Sigmoid colon (tissue), 7 donors: Measurements from ENCODE around the gene DCLRE1C. TPM values are rescaled to one million over a fixed set of nuclear protein-coding genes. Genes with fewer than 3 reads are reported as not detected.

Experiments used
- DNase-seq: peaks from one replicate; pipeline ENCODE4 v3.0.0-alpha.2; 2019
- H3K27ac ChIP-seq, 4 donors: fragments of 200-600 bp; sonication (generic); one replicate each; pipeline ENCODE4 v1.5.1; 2016 to 2019; ENCODE audit warnings: mild to moderate bottlenecking in 1 of 4
- H3K27me3 ChIP-seq, 3 donors: fragments of 200-600 bp; sonication (generic); one replicate each; pipeline ENCODE4 v1.5.1; 2019; ENCODE audit warnings: mild to moderate bottlenecking in 1 of 3
- H3K36me3 ChIP-seq, 4 donors: fragments of 200-600 bp; sonication (generic); one replicate each; pipeline ENCODE4 v1.5.1; 2016 to 2019
- H3K4me1 ChIP-seq, 4 donors: fragments of 200-600 bp; sonication (generic); one replicate each; pipeline ENCODE4 v1.5.1; 2017 to 2019
- H3K4me3 ChIP-seq, 4 donors: fragments of 200-600 bp; sonication (generic); one replicate each; pipeline ENCODE4 v1.5.1; 2017 to 2019; ENCODE audit warnings: mild to moderate bottlenecking in 2 of 4, moderate library complexity in 1 of 4
- H3K9me3 ChIP-seq, 4 donors: fragments of 200-600 bp in 3 of 4; sonication (generic) in 3 of 4; one replicate each; pipeline versions ENCODE4 v1.5.1 to v1.6.1; 2013 to 2019
- EP300 ChIP-seq, 4 donors: sonication (generic); formaldehyde crosslinking; IDR thresholded peaks; one replicate each; pipeline ENCODE4 v1.6.1; 2017; ENCODE audit warnings: antibody characterized with exemption in 4 of 4
- POLR2A ChIP-seq, 2 donors: fragments of 450-650 bp; IDR thresholded peaks; one replicate each; pipeline ENCODE4 v1.6.1; 2016; ENCODE audit warnings: antibody characterized with exemption in 2 of 2, mild to moderate bottlenecking in 2 of 2, moderate library complexity in 2 of 2
- POLR2AphosphoS5 ChIP-seq, 4 donors: sonication (generic); formaldehyde crosslinking; IDR thresholded peaks; one replicate each; pipeline ENCODE4 v1.6.1; 2017; ENCODE audit warnings: antibody characterized with exemption in 4 of 4
- WGBS, 2 donors: extraction: QIAGEN DNeasy Blood & Tissue Kit; methylation state at CpG; one replicate each; pipeline ENCODE4 v1.1.7; 2013; 5-methylcytosine and 5-hydroxymethylcytosine counted together
- intact Hi-C: fragments of 100-400 bp; cut with DNase I; formaldehyde crosslinking; loops from one replicate; pipeline ENCODE4 v1.15.1; 2023
- polyA plus RNA-seq, 3 donors: library from polyadenylated mRNA; stranded (reverse); fragments of 200-250 nt; gene quantifications; one replicate each; pipeline ENCODE4 v1.2.3, GENCODE V29; 2013
- total RNA-seq, 4 donors: library from RNA; depleted of rRNA; stranded (reverse); fragments of >200 nt; gene quantifications; one replicate each; pipeline ENCODE4 v1.1.0, GENCODE V29; 2016
- TF ChIP-seq, protein P1 (sequence below), 4 experiments: fragments of 450-650 bp in 3 of 4; fragments of 200-600 bp in 1 of 4; IDR thresholded peaks; one replicate each; pipeline ENCODE4 v1.5.1; 2016 to 2019; ENCODE audit warnings: antibody characterized with exemption in 4 of 4, mild to moderate bottlenecking in 3 of 4, moderate library complexity in 2 of 4
- donor health status: healthy with polysubstance abuse.
- donor health status: Bipolar disorder and iron deficiency.
- donor health status: healthy.

The DCLRE1C gene
- total and polyA plus RNA-seq, 7 donors: 5.4 to 17.5 (median 9.9) TPM

DNA sequence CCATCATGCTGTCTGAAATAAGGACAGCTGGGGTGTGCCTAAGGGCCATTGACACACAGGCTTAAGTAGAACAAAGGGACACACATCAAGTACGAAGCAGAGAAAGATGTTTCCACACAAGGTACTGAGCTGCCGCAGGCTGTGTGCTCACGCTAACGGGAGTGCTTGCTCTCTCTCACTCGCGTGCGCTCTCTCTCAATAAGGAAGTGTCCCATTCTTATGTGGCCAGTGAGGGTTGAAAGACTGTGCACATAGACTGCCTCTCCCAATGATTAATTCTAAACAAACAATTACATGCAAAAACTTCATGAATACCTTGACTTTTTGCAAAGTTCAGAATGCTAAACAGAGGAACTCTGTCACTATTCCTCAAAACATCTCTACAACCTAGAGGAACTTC, 29.9 kb downstream of the DCLRE1C start:
- Histone ChIP-seq H3K4me1 (no peaks in the 10 kb centered on the region), H3K4me3 (no peak overlapping the region), H3K27me3 (no peaks in the 10 kb centered on the region), H3K36me3 (peaks cover 0 to 100% (median 56%) of the 10 kb centered on the region in 4 donors), H3K9me3 (no peaks in the 10 kb centered on the region), H3K27ac (no peak overlapping the region)
- TF ChIP-seq, protein P1, sequence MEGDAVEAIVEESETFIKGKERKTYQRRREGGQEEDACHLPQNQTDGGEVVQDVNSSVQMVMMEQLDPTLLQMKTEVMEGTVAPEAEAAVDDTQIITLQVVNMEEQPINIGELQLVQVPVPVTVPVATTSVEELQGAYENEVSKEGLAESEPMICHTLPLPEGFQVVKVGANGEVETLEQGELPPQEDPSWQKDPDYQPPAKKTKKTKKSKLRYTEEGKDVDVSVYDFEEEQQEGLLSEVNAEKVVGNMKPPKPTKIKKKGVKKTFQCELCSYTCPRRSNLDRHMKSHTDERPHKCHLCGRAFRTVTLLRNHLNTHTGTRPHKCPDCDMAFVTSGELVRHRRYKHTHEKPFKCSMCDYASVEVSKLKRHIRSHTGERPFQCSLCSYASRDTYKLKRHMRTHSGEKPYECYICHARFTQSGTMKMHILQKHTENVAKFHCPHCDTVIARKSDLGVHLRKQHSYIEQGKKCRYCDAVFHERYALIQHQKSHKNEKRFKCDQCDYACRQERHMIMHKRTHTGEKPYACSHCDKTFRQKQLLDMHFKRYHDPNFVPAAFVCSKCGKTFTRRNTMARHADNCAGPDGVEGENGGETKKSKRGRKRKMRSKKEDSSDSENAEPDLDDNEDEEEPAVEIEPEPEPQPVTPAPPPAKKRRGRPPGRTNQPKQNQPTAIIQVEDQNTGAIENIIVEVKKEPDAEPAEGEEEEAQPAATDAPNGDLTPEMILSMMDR (IDR thresholded peaks at IDR 0.05): no peak
- TF ChIP-seq EP300 (IDR thresholded peaks at IDR 0.05) (no peak), POLR2AphosphoS5 (IDR thresholded peaks at IDR 0.05) (no peak), POLR2A (IDR thresholded peaks at IDR 0.05) (no peak)
- intact Hi-C loops: no loop called here
- 96 to 97% methylated on average over 7 of the region's 7 CpGs for WGBS, 2 donors
- DNase-seq: no peak

- peaks cover 0 to 21% (median 13%) of the 10 kb centered on the region in 4 donors for H3K9me3 ChIP-seq
- WGBS, 2 donors: 85 to 94% methylated on average over 3 of the region's 3 CpGs
- no peak for TF ChIP-seq POLR2A (IDR thresholded peaks at IDR 0.05)
- TF ChIP-seq POLR2AphosphoS5 (IDR thresholded peaks at IDR 0.05): no peak
- TF ChIP-seq, protein P1 (IDR thresholded peaks at IDR 0.05): no peak
- TF ChIP-seq EP300 (IDR thresholded peaks at IDR 0.05): no peak
- no peak for DNase-seq
- H3K27me3 ChIP-seq: no peaks in the 10 kb centered on the region
- no peaks in the 10 kb centered on the region for H3K4me1 ChIP-seq
- peaks cover 16 to 90% (median 62%) of the 10 kb centered on the region in 4 donors for H3K36me3 ChIP-seq
- intact Hi-C loops: no loop called here
- H3K27ac ChIP-seq: no peak overlapping the region
- H3K4me3 ChIP-seq: no peak overlapping the region
Measured at GRCh38 chr10:14918964-14919363, 34.9 kb downstream of the DCLRE1C start.

DNA sequence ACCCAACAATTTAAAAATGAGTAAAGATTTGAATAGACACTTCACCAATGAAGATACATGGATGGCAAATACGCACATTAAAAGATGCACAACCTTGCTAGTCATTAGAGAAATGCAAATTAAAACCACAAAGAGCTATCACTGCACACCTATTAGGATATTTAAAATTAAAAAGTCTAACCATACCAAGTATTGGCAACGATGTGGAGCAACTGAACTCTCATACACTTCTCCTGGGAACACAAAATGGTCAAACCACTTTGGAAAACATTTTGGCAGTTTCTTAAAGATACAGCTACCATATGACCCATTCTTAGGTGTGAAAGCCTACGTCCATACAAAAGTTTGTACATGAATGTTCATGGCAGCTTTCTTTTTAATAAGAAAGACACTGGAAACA, 36.1 kb downstream of the DCLRE1C start:
- no peak overlapping the region for H3K27ac ChIP-seq
- intact Hi-C loops: no loop called here
- H3K9me3 ChIP-seq: peaks cover 0 to 21% (median 13%) of the 10 kb centered on the region in 4 donors
- no peak for DNase-seq
- 99% methylated on average over 3 of the region's 3 CpGs for WGBS, 2 donors
- H3K4me1 ChIP-seq: no peaks in the 10 kb centered on the region
- peaks cover 16 to 90% (median 58%) of the 10 kb centered on the region in 4 donors for H3K36me3 ChIP-seq
- H3K27me3 ChIP-seq: no peaks in the 10 kb centered on the region
- no peak overlapping the region for H3K4me3 ChIP-seq
- no peak for TF ChIP-seq POLR2A (IDR thresholded peaks at IDR 0.05)
- no peak for TF ChIP-seq POLR2AphosphoS5 (IDR thresholded peaks at IDR 0.05)
- TF ChIP-seq, protein P1 (IDR thresholded peaks at IDR 0.05): no peak
- no peak for TF ChIP-seq EP300 (IDR thresholded peaks at IDR 0.05)

DNA sequence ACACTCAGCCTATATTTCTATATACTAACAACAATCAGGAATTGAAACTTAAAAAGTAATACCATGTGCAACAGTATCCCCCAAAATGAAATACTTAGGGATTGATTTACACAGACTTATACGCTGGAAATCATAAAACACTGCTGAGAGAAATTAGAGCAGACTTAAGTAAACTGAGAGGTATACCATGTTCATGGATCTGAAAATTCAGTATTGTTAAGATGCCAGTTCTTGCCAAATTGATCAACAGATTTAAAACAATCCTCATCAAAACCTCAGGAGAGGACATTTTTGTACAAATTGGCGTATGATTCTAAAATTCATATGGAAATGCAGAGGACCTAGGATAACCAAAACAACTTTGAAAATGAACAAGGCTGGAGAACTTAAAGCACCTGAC, 37.3 kb downstream of the DCLRE1C start:
- H3K27me3 ChIP-seq: no peaks in the 10 kb centered on the region
- H3K4me1 ChIP-seq: no peaks in the 10 kb centered on the region
- peaks cover 0 to 21% (median 13%) of the 10 kb centered on the region in 4 donors for H3K9me3 ChIP-seq
- peaks cover 16 to 87% (median 48%) of the 10 kb centered on the region in 4 donors for H3K36me3 ChIP-seq
- no peak overlapping the region for H3K4me3 ChIP-seq
- intact Hi-C loops: no loop called here
- no peak for TF ChIP-seq EP300 (IDR thresholded peaks at IDR 0.05)
- TF ChIP-seq POLR2A (IDR thresholded peaks at IDR 0.05): no peak
- TF ChIP-seq, protein P1 (IDR thresholded peaks at IDR 0.05): no peak
- no peak for TF ChIP-seq POLR2AphosphoS5 (IDR thresholded peaks at IDR 0.05)
- DNase-seq: no peak
- WGBS, 2 donors: 96 to 99% methylated on average over 2 of the region's 2 CpGs
- no peak overlapping the region for H3K27ac ChIP-seq

- intact Hi-C loops: no loop called here
- DNase-seq: no peak
- peaks cover 0 to 9% (median 3%) of the 10 kb centered on the region in 4 donors for H3K9me3 ChIP-seq
- no peaks in the 10 kb centered on the region for H3K27me3 ChIP-seq
- H3K4me3 ChIP-seq: no peak overlapping the region
- TF ChIP-seq POLR2AphosphoS5 (IDR thresholded peaks at IDR 0.05): no peak
- TF ChIP-seq POLR2A (IDR thresholded peaks at IDR 0.05): no peak
- TF ChIP-seq EP300 (IDR thresholded peaks at IDR 0.05): no peak
- TF ChIP-seq, protein P1 (IDR thresholded peaks at IDR 0.05): no peak
- 81 to 96% methylated on average over 3 of the region's 3 CpGs for WGBS, 2 donors
- H3K27ac ChIP-seq: no peak overlapping the region
- H3K4me1 ChIP-seq: no peaks in the 10 kb centered on the region
- peaks cover under 1 to 67% (median 17%) of the 10 kb centered on the region in 4 donors for H3K36me3 ChIP-seq
Measured at GRCh38 chr10:14911801-14912200, 42.1 kb downstream of the DCLRE1C start.
